Mucosa of stomach (tissue), 1 donor: Measurements from ENCODE around the gene TAMM41.

Experiments
- H3K27me3 ChIP-seq: one replicate; pipeline ENCODE4 v1.7.0; 2013; ENCODE audit warnings: mild to moderate bottlenecking, low read length; ENCODE audit not compliant: control insufficient read depth, insufficient read depth
- H3K36me3 ChIP-seq: one replicate; pipeline ENCODE4 v1.7.0; 2013; ENCODE audit warnings: low read length; ENCODE audit not compliant: control insufficient read depth, insufficient read depth
- H3K4me1 ChIP-seq: one replicate; pipeline ENCODE4 v1.7.0; 2013; ENCODE audit warnings: mild to moderate bottlenecking, low read length; ENCODE audit not compliant: control insufficient read depth, insufficient read depth
- H3K4me3 ChIP-seq: one replicate; pipeline ENCODE4 v1.7.0; 2013; ENCODE audit warnings: low read length
- H3K9ac ChIP-seq: one replicate; pipeline ENCODE4 v1.7.0; 2013; ENCODE audit warnings: mild to moderate bottlenecking, low read length, moderate library complexity
- H3K9me3 ChIP-seq: one replicate; pipeline ENCODE4 v1.7.0; 2013; ENCODE audit warnings: mild to moderate bottlenecking, low read length, moderate library complexity; ENCODE audit not compliant: control insufficient read depth
- donor health status: Pancreatic carcinoma.

Gene TAMM41

GRCh38 chr3:11835028-11835639, 11.6 kb downstream of the TAMM41 start:
- Histone ChIP-seq H3K4me3 (no peak overlapping the region), H3K27me3 (no peaks in the 10 kb centered on the region), H3K9ac (no peak overlapping the region), H3K36me3 (peaks cover 14% of the 10 kb centered on the region), H3K9me3 (no peaks in the 10 kb centered on the region), H3K4me1 (no peaks in the 10 kb centered on the region)

GRCh38 chr3:11832981-11833905, 13.4 kb downstream of the TAMM41 start:
- no peak overlapping the region for H3K4me3 ChIP-seq
- peaks cover 9% of the 10 kb centered on the region for H3K36me3 ChIP-seq
- no peaks in the 10 kb centered on the region for H3K4me1 ChIP-seq
- no peaks in the 10 kb centered on the region for H3K27me3 ChIP-seq
- H3K9me3 ChIP-seq: no peaks in the 10 kb centered on the region
- H3K9ac ChIP-seq: no peak overlapping the region

- no peaks in the 10 kb centered on the region for H3K4me1 ChIP-seq
- no peaks in the 10 kb centered on the region for H3K27me3 ChIP-seq
- no peaks in the 10 kb centered on the region for H3K9me3 ChIP-seq
- H3K9ac ChIP-seq: no peak overlapping the region
- peaks cover 5% of the 10 kb centered on the region for H3K36me3 ChIP-seq
- no peak overlapping the region for H3K4me3 ChIP-seq
Measured at GRCh38 chr3:11829416-11829815, 17.3 kb downstream of the TAMM41 start.

GRCh38 chr3:11826628-11827265, 19.9 kb downstream of the TAMM41 start:
- H3K9me3 ChIP-seq: no peaks in the 10 kb centered on the region
- no peak overlapping the region for H3K9ac ChIP-seq
- no peaks in the 10 kb centered on the region for H3K27me3 ChIP-seq
- H3K4me1 ChIP-seq: no peaks in the 10 kb centered on the region
- H3K4me3 ChIP-seq: no peak overlapping the region
- peaks cover 5% of the 10 kb centered on the region for H3K36me3 ChIP-seq

GRCh38 chr3:11825301-11825700, 21.4 kb downstream of the TAMM41 start:
- no peak overlapping the region for H3K9ac ChIP-seq
- no peaks in the 10 kb centered on the region for H3K9me3 ChIP-seq
- H3K27me3 ChIP-seq: no peaks in the 10 kb centered on the region
- H3K4me1 ChIP-seq: no peaks in the 10 kb centered on the region
- no peak overlapping the region for H3K4me3 ChIP-seq
- H3K36me3 ChIP-seq: peaks cover 5% of the 10 kb centered on the region

GRCh38 chr3:11820531-11821041, 26.1 kb downstream of the TAMM41 start:
- H3K4me3 ChIP-seq: no peak overlapping the region
- no peak overlapping the region for H3K9ac ChIP-seq
- H3K9me3 ChIP-seq: no peaks in the 10 kb centered on the region
- H3K27me3 ChIP-seq: no peaks in the 10 kb centered on the region
- H3K4me1 ChIP-seq: no peaks in the 10 kb centered on the region
- H3K36me3 ChIP-seq: no peaks in the 10 kb centered on the region

GRCh38 chr3:11819146-11819689, 27.5 kb downstream of the TAMM41 start:
- Histone ChIP-seq H3K4me1 (no peaks in the 10 kb centered on the region), H3K9me3 (no peaks in the 10 kb centered on the region), H3K36me3 (no peaks in the 10 kb centered on the region), H3K27me3 (no peaks in the 10 kb centered on the region), H3K9ac (no peak overlapping the region), H3K4me3 (no peak overlapping the region)

GRCh38 chr3:11818033-11818432, 28.7 kb downstream of the TAMM41 start:
- Histone ChIP-seq H3K36me3 (no peaks in the 10 kb centered on the region), H3K4me1 (no peaks in the 10 kb centered on the region), H3K4me3 (no peak overlapping the region), H3K27me3 (no peaks in the 10 kb centered on the region), H3K9me3 (no peaks in the 10 kb centered on the region), H3K9ac (no peak overlapping the region)

- Histone ChIP-seq H3K4me3 (no peak overlapping the region), H3K9ac (no peak overlapping the region), H3K27me3 (no peaks in the 10 kb centered on the region), H3K4me1 (no peaks in the 10 kb centered on the region), H3K9me3 (no peaks in the 10 kb centered on the region), H3K36me3 (no peaks in the 10 kb centered on the region)
Measured at GRCh38 chr3:11815111-11815510, 31.6 kb downstream of the TAMM41 start.

GRCh38 chr3:11814663-11815062, 32.0 kb downstream of the TAMM41 start:
- H3K36me3 ChIP-seq: no peaks in the 10 kb centered on the region
- H3K9ac ChIP-seq: no peak overlapping the region
- H3K4me3 ChIP-seq: no peak overlapping the region
- no peaks in the 10 kb centered on the region for H3K9me3 ChIP-seq
- no peaks in the 10 kb centered on the region for H3K27me3 ChIP-seq
- H3K4me1 ChIP-seq: no peaks in the 10 kb centered on the region

- no peaks in the 10 kb centered on the region for H3K27me3 ChIP-seq
- H3K9me3 ChIP-seq: no peaks in the 10 kb centered on the region
- H3K36me3 ChIP-seq: no peaks in the 10 kb centered on the region
- no peak overlapping the region for H3K9ac ChIP-seq
- no peak overlapping the region for H3K4me3 ChIP-seq
- no peaks in the 10 kb centered on the region for H3K4me1 ChIP-seq
Measured at GRCh38 chr3:11810276-11810675, 36.4 kb downstream of the TAMM41 start.

GRCh38 chr3:11808231-11808630, 38.5 kb downstream of the TAMM41 start:
- Histone ChIP-seq H3K36me3 (no peaks in the 10 kb centered on the region), H3K4me3 (no peak overlapping the region), H3K9ac (no peak overlapping the region), H3K4me1 (no peaks in the 10 kb centered on the region), H3K9me3 (no peaks in the 10 kb centered on the region), H3K27me3 (no peaks in the 10 kb centered on the region)
